HG03159 (cell line): ENCODE results near the gene WDR55.
A peak's percentile ranks its signal among the peaks of the same experiment; 100 is the strongest.
"Not testable (repeated sequence)": the region's sequence is repeated elsewhere in the genome, so short reads cannot be mapped to it uniquely, and the experiment has no call there.

Experiments
- ATAC-seq: cut with Tn5 transposase; IDR thresholded peaks from one replicate; pipeline ENCODE4 v1.9.1; 2021; ENCODE audit warnings: mild to moderate bottlenecking, moderate library complexity; ENCODE audit not compliant: unreplicated experiment

The WDR55 gene

DNA sequence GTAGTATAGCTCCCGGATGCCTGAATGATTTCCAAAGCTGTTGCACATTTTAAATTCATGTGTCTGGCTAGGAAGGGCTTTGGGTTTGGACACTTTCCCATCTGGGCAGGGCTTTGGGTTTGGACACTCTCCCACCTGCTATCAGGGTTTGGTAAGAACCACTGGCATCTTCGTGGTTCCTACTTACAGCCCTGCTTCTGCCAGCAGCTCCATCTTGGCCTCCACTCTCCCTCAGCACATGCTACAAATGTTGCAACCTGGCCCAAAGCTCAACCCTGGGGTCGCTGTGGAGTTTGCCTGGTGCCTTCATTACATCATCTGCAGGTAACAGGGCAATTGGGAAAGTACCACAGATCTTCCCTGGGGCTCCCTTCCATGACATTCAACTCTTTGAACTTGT lies 22.0 kb upstream of the WDR55 start:
- ATAC-seq, result no peak

DNA sequence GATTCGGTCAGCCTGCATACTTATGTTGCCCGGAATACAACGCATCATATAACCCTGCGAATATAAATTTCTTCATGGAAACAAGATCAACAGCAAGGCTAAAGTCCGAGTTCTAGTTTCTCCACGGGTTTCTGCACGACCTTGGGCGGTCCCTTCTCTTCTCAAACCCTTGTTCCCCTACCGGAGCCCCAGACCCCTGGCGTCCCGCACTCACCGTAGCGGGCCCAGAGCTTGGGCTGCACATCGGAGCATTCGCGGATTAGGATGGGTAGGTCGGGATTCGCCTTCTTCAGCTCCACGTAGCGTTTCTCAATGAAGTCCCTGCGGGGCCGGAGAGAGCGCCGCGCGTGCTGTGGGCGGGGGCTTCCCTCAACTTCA lies 17.7 kb upstream of the WDR55 start:
- no peak for ATAC-seq

DNA sequence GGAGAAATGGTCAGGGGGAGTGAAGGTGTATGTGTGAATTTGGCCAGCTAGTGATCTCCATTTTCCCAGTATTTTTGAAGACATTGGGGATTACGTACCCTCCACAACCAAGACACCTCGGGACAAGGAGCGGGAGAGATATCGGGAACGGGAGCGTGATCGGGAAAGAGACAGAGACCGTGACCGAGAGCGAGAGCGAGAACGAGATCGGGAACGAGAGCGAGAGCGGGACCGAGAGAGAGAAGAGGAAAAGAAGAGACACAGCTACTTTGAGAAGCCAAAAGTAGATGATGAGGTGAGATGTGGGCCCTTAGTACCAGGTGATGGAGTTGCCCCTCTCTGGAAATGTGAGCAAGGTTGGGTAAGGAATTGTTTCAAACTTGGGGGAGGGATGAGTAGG lies 5.8 kb upstream of the WDR55 start:
- no peak for ATAC-seq

DNA sequence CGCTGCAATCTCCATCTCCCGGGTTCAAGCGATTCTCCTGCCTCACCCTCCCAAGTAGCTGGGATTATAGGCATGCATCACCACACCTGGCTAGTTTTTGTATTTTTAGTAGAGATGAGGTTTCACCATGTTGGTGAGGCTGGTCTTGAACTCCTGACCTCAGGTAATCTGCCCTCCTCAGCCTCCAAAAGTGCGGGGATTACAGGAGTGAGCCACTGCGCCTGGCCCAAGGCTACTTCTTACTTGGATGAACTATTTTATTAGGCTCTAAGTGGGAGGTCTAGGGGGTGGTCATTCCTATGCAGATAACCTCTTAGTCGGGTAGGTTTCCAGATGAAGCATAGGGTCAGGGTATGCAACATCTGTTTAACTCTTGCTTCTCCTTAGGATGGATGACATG lies 4.3 kb upstream of the WDR55 start:
- ATAC-seq, result not testable (repeated sequence)

DNA sequence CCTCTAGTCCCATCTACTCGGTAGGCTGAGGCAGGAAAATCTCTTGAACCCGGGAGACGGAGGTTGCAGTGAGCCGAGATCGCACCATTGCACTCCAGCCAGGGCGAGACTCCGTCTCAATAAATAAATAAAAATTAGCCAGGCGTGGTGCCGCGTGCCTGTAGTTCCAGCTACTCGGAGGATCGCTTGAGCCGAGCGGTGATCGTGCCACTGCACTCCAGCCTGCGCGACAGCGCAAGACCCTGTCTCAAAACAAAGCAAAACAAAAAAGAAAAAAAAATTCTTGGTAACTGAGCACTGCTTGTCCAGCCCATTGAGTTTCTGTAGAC lies 710 bp upstream of the WDR55 start:
- ATAC-seq, result no peak

DNA sequence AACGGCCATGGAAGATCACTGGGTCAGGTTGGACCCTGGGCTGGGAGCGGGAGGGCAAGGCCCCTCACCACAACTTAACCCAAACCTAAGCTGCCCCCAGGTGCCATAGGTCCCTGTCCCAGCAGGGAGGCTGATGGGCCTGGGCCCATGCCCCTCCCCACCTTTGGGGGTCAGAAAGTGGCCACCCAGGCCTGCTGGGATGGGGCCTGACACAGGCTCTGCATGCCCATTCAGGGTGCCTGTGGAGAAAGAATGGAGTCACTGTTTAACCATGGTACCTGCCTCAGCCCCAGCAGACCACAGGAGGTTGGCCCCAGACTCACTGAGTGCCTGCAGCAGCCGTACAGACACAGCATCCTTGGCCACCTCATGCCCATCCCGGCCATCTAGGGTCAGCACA lies 6.3 kb downstream of the WDR55 start:
- ATAC-seq, result not testable (repeated sequence)

DNA sequence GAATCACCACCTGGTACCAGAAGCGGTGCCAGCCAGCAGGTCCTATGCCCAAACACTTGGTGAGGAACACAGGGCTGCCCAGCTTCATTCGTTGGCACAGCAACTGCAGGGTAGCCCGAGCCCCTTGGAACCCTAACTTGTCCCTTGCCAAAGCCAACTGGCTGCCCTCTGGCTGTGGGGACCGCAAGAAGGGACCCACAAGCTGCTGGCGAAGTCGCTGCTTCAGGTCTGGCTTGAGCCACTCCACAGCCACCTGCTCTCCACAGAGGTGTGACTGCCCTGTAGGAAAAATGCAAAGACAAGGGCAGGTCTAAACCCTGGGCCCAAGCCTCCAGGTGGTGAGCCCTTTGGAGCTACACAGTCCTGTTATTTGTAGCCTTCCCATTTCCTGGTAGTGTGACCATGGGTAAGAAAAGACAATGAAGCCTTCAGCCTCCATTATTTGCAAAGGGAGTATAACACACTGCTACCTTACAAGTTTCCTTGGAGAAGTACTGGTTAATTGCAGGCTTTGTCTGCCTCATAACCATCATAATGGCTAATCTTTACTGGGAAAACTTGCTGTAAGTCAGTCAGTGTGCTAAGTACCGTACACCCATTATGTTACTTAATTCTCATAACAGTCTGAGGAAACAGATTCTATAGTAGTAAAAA lies 6.9 kb downstream of the WDR55 start:
- ATAC-seq, result no peak

DNA sequence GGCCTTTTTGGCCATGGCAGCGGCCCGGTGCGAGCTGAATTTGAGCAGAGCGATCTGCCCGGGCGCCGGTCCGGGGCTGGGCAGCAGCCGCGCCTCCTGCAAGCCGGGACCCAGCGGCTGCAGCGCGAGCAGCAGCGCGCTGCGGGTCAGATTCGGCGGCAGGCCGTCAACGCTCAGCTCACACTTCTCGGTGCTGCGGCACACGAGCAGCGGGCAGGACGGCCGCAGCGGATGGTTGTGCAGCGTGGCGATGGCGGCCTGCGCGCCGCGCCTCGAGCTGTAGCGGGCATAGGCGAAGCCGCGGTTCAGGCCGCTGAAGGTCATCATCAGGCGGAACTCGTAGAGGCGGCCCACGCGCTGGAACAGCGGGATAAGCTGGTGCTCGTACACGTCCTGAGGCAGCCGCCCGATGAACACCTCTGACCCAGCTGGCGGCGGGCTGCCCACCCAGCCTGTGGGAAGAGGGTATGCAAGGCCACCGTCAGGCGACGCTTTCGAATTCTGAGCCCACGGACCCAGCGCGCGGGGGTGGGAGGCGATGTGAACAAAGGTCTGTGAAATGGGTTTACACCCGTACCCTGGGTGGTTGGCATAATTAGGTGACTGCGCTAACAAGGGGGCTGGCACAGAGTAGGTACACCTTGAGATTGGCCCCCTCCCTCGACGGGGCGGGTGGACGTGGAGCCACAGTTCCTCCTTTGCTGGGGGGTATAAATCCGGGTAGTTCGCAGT lies 7.9 kb downstream of the WDR55 start:
- ATAC-seq, result no peak

DNA sequence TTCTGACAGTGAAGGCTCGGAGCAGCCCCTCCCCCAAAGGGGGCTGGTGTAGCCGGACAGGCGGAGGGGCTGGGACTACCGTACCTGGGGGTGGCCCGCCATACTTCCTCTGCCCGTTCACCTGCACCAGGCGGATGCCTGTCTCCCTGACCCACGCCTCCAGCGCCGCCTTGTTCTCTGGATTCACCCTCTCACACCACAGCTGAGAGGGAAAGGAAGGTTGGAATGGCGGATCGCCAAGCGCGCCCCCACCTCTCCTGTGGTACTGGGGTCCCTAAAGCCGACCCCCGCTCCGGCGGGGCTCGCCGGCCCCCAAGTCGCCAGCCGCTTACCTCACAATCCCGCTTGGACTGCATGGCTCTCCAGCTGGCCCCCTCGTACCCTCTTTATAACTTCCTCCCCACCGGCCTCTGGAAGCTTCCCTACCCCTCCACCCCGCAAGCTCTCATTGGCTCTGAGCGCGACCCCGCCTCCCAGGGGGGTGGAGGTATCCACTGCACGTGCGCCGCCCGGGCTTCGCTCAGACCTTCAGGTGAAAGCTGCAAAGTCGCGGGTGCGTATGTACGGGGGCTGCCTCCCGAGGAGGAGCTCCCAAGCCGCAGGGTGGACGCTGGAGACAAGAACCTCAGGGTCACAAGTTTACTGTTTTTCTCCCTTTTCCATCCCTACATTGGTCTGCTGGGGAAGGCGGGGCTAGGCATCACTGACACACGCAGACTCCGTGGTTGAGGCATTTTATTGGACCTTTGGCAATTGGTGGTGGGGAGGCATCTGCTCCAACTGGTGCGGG lies 8.7 kb downstream of the WDR55 start, which contains the start of gene DND1:
Gene DND1, minus strand, starts transcription at position 390 of the 790 bp plus-strand sequence. Its CDS starts 34 bp downstream, at position 356.
- ATAC-seq, result no peak

DNA sequence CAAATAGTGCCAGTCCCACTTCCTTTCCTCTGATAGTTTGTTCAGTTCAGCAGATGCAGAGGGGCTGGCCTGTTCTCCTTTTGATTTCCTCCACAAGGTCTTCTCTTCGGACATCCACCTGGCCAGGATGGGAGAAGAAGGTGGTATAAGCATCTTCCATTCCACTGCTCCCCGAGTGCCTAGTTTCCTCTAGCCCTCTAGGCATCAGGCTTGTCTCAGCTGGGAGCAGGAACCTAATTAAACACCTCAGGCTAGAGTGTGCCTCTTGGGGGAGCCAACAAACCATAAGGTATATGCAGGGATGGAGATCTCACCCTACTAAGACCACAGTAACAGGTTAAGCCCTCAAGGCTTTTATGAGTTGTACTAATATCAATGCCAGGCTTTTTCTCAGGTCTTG lies 9.5 kb downstream of the WDR55 start:
- ATAC-seq, result no peak

DNA sequence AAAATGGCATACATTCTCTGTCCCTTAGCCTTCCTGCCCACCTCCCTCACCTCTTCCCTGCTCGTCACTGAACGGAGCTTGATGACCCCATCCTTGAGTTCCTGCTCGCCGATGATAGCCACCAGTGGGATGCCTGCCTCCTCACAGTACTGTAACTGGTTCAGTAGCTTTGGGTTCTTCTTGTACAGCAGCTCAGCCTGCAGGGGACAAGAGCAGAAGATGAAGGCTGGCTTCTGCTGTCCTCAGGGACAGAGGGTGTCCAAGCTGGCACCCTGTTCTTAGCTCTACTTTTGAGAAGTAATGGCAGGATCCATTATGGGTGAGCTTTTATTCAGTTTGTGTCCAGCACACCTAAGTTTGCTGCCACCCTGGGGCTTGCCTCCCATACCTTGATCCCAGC lies 9.9 kb downstream of the WDR55 start:
- ATAC-seq, result no peak

DNA sequence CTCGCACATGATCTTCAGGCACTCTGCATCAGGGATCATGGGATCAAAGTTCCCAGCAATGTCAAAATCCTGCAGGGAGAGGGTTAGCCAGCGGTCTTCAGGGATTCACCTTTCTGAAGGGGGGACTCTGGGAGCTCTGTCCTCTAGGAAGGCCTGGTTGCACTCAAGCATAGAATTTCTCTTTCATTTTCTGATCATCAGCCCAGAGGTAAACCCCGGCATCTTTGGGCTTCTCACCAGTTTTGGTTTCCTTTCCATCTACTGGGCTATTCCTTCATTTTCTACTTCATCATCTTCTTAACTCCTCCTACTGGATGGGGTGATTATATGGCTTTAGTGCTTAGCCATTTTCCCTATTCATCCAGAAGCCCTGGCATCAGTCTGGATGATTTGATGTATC lies 13.2 kb downstream of the WDR55 start:
- peak; percentile 60 for ATAC-seq

DNA sequence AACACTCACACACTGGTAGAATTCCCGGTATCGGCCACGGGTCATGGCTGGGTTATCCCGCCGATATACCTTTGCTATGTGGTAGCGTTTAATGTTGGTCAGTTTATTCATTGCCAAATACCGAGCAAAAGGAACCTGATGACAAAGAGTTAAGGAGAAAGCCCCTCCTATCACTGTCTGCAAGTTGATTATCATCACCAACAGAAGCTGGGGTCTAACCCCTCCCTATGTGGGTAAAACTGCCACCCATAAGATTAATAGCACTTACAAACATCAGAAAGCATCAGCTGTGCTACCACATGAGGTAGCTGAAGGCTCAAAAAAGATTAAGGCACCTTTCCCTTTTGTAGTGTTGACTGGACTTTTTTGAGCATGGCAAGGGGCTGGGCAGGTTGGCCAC lies 14.3 kb downstream of the WDR55 start:
- no peak for ATAC-seq

DNA sequence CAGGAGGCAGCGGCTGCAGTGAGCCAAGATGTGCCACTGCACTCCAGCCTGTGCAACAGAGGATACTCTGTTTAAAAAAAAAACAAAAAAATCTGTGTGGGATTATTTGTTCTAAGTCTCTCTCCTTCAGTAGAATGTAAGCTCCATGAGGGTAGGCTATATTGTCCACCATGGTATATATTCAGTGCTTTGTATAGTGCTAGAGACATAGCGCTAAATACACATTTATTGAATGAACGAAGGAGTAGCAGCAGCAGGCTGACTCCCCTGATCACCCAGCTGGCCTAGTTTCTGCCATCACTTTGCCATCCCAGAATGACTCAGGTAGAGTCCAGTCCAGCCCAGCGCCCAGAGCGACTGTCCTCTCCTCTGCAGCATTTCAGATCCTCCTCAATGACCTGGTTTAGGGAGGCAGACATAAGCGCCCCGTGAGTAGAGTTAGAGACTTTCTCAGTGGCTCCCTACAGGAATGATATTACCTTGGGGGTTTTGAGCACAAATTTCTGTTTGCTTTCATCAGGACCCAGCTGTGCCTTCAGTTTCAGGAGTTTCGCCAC lies 25.8 kb downstream of the WDR55 start:
- ATAC-seq, result peak; percentile 1

DNA sequence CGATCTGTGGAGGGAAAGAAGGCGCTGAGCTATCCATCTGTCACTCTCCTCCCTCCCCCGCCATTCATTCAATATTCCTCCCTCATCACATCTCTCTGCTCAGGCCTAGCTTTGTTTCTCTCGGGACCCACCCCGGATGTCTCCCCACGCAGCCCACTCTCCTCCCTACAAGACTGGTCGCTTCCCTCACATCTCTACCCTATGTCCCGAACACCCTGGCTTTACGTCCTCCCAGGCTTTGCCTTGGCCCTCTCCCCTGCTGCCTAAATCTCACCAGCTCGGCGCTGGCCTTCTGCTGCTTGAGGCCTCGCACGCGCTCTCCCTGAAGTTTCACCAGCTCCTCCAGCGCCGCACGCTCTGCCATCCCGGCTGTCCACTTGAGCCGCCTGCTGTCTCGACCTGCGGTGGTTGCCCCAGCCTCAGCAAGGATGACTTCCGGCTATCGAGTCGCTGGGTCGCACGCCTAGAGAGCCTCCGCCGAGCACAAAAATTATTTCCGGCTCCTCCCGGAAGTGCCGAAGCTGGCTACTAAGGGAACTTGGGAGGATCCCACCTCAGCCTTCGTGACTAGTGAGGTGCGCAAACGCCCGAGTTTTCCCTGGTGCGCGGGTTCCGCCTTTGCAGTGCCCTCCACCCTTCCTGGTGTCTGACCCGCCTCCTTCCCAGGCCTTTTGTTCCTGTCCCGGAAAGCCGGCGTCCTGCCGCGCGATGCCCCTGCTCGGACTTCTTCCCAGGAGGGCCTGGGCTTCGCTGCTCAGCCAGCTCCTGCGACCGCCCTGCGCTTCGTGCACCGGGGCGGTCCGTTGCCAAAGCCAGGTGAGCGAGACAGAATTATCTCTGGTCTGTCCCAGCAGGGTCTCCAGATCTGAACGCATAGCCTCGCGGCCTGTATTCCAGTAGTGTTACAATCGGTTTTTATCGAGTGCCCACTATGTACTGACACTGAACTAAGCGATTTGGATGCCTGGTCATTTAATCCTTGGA lies 26.5 kb downstream of the WDR55 start, which contains the start of the genes HARS1 and HARS2:
Gene HARS1, minus strand, starts transcription at position 430 of the 984 bp plus-strand sequence. Its CDS starts 66 bp downstream, at position 364.
Gene HARS2, plus strand, starts transcription at position 515 of the 984 bp plus-strand sequence. Its CDS starts 194 bp downstream, at position 709.
- ATAC-seq, result peak; percentile 98

DNA sequence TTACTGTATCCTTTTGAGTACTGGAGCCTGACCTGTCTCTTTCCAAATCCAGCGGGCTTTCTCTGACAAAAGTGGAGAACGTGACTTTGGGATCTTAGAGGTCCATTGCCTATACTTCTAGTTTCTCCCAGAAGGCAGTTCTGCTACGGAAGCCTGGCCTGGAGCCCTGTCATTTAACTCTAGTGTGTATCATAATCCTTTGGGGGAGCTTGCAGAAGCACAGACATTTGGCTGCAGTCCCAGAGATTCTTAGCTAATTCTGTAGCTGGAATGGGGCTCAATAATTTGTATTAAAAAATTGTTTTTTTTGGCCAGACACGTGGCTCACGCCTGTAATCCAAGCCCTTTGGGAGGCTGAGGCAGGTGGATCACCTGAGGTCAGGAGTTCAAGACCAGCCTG lies 29.6 kb downstream of the WDR55 start:
- no peak for ATAC-seq

DNA sequence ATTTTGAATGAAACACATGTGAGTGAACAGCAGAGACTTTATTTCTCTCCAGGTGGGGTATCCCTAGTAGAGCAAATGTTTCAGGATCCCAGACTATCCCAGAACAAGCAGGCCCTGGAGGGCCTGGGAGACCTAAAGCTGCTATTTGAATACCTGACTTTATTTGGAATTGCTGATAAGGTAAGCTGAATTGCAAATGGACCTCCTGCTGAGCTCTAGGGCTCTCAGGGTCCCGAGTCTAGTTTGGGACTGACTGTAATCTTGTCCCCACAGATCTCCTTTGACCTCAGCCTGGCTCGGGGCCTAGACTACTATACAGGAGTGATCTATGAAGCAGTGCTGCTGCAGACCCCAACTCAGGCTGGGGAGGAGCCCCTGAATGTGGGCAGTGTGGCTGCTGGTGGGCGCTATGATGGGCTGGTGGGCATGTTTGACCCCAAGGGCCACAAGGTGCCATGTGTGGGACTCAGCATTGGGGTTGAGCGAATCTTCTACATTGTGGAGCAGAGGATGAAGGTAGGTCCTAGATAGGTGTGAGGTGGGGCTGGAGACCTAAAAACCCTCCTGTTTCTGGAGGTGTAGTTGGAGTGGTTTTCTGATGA lies 32.3 kb downstream of the WDR55 start:
- no peak for ATAC-seq

DNA sequence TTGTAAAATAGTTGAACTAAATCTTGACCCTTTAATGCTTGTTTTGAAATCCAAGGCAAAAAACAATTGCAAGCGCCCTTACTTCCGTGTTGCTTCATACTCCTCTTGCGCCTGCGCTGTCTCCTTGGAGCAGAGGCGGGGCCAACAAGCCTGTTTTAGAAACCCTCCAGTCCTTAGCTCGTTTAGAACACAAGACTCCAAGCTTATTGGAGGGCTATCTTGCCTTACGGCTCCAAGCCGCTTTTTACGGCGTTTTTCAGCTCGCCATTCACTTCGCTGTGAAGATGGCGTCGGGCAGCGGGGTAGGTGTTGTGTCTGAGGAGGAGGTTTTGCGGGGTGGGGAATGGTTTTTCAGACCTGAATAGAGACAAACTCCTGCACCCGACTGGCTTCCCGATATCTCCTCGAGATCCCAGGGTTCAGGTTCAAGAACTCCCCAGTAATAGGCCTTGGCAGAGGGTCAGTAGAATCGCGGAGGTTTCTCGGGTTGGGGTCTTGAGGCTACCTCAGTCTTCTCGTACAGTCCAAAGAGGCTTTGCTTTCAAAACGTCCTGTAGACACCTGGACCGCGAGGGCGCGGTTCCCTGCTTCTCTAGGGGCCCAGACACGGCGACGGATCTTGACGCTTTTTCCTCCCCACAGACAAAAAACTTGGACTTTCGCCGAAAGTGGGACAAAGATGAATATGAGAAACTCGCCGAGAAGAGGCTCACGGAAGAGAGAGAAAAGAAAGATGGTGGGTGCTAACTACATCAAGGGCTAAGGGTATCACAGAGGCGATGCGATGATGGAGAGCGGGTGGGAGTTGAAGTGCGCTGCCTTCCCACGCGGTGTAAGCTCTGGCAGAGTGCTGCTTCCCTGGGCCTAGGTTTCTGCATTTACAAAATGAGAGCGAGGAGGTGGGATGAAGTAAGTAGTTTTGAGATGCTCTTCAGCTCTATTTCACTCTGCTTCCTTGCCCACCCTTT lies 35.8 kb downstream of the WDR55 start, which contains the start of gene ZMAT2:
Gene ZMAT2, plus strand, starts transcription at position 271 of the 968 bp plus-strand sequence. Its CDS starts 14 bp downstream, at position 285.
- peak; percentile 97 for ATAC-seq
